B cell (primary cell): ENCODE measurements around the gene DNAJC11. TPM values are rescaled to one million over a fixed set of nuclear protein-coding genes. Genes with fewer than 3 reads are reported as not detected.

ENCODE experiments used
- ATAC-seq: fragments of 200-7000 bp; cut with Tn5 transposase; one replicate; pipeline ENCODE4 v1.10.0; 2021; ENCODE audit warnings: low read depth, mild to moderate bottlenecking, moderate number of reproducible peaks, moderate library complexity
- CTCF ChIA-PET: fragments of 350-600 bp; sonication (Branson Sonifier 250); formaldehyde crosslinking; loops from one replicate; lab custom pipeline; 2021; ENCODE audit warnings: antibody characterized with exemption, inconsistent platforms; lab: Charles Lee
- POLR2A ChIA-PET: fragments of 350-600 bp; sonication (Branson Sonifier 250); formaldehyde crosslinking; loops from one replicate; lab custom pipeline; 2021; ENCODE audit warnings: antibody characterized with exemption; lab: Charles Lee
- DNase-seq: peaks from one replicate; pipeline ENCODE4 v3.0.0; 2013
- H2AFZ ChIP-seq: 2 replicates; pipeline ENCODE4 v1.6.1; 2012; ENCODE audit warnings: mild to moderate bottlenecking, low read depth, low read length; ENCODE audit not compliant: insufficient read depth, poor library complexity, severe bottlenecking
- H3K27ac ChIP-seq, 2 donors: 1 replicate in 1 of 2; 2 replicates in 1 of 2; pipeline ENCODE4 v1.5.1; 2012 to 2013; ENCODE audit warnings: low read length in 2 of 2, mild to moderate bottlenecking in 2 of 2, moderate library complexity in 1 of 2
- H3K27me3 ChIP-seq, 4 experiments: fragments of 200-600 bp in 1 of 4; sonication (generic) in 1 of 4; replicated peaks in 1 of 4; 1 replicate in 2 of 4; 2 replicates in 2 of 4; pipeline versions ENCODE4 v1.6.1 to v1.7.0; 2013 to 2016; ENCODE audit warnings: low read length in 3 of 4, mild to moderate bottlenecking in 2 of 4, mixed read lengths in 1 of 4, moderate library complexity in 1 of 4; ENCODE audit not compliant: insufficient read depth in 4 of 4, control insufficient read depth in 3 of 4; ENCODE audit errors: control extremely low read depth in 1 of 4
- H3K36me3 ChIP-seq, 2 experiments: replicated peaks in 1 of 2; 1 replicate in 1 of 2; 2 replicates in 1 of 2; pipeline versions ENCODE4 v1.6.1 to v1.7.1; 2013; ENCODE audit warnings: low read length in 1 of 2; ENCODE audit not compliant: insufficient read depth in 2 of 2, control insufficient read depth in 1 of 2; ENCODE audit errors: control extremely low read depth in 1 of 2, extremely low read depth in 1 of 2
- H3K4me1 ChIP-seq, 2 donors: fragments of 200-600 bp in 1 of 2; sonication (generic) in 1 of 2; 1 replicate in 1 of 2; 2 replicates in 1 of 2; pipeline versions ENCODE4 v1.5.1 to v1.6.1; 2013 to 2017; ENCODE audit warnings: low read length in 2 of 2; ENCODE audit not compliant: control insufficient read depth in 2 of 2, insufficient read depth in 2 of 2
- H3K4me2 ChIP-seq: replicated peaks from 2 replicates; pipeline ENCODE3; 2012; ENCODE audit warnings: mild to moderate bottlenecking, low read depth, low read length; ENCODE audit not compliant: poor library complexity, severe bottlenecking
- H3K4me3 ChIP-seq, 5 experiments: fragments of 200-600 bp in 1 of 5; sonication (generic) in 1 of 5; 1 replicate in 3 of 5; 2 replicates in 2 of 5; pipeline versions ENCODE4 v1.5.1 to v1.7.0; 2011 to 2016; ENCODE audit warnings: low read length in 4 of 5, mild to moderate bottlenecking in 4 of 5, low read depth in 2 of 5, control low read depth in 1 of 5, moderate library complexity in 1 of 5; ENCODE audit not compliant: insufficient read depth in 1 of 5; ENCODE audit errors: control extremely low read depth in 1 of 5, extremely low read depth in 1 of 5
- H3K79me2 ChIP-seq: fragments of 200-600 bp; sonication (generic); one replicate; pipeline ENCODE4 v1.6.0; 2016; ENCODE audit warnings: low read length; ENCODE audit not compliant: control insufficient read depth, insufficient read depth
- H3K9ac ChIP-seq: fragments of 200-600 bp; sonication (generic); 2 replicates; pipeline ENCODE4 v1.6.1; 2017; ENCODE audit warnings: mild to moderate bottlenecking, low read length, moderate library complexity
- H3K9me3 ChIP-seq, 3 donors: one replicate each; pipeline versions ENCODE4 v1.6.1 to v1.7.1; 2013; ENCODE audit warnings: low read length in 2 of 3; ENCODE audit not compliant: control insufficient read depth in 2 of 3, insufficient read depth in 1 of 3; ENCODE audit errors: control extremely low read depth in 1 of 3
- H4K20me1 ChIP-seq: 2 replicates; pipeline ENCODE4 v1.6.0; 2012; ENCODE audit warnings: mild to moderate bottlenecking, low read length; ENCODE audit not compliant: insufficient read depth, control insufficient read depth, poor library complexity, severe bottlenecking
- H3K27ac Mint-ChIP-seq: one replicate; pipeline ENCODE4 v1.8.0; 2021; ENCODE audit warnings: mixed read lengths
- H3K27me3 Mint-ChIP-seq: one replicate; pipeline ENCODE4 v1.8.0; 2021; ENCODE audit warnings: mixed read lengths
- H3K4me1 Mint-ChIP-seq: one replicate; pipeline ENCODE4 v1.8.0; 2021; ENCODE audit warnings: mixed read lengths
- H3K4me3 Mint-ChIP-seq: one replicate; pipeline ENCODE4 v1.8.0; 2021; ENCODE audit warnings: mixed read lengths
- H3K9me3 Mint-ChIP-seq: one replicate; pipeline ENCODE4 v1.8.0; 2022; ENCODE audit warnings: mixed read lengths; ENCODE audit not compliant: insufficient read depth
- EZH2 ChIP-seq: IDR thresholded peaks from 2 replicates; pipeline ENCODE4 v1.6.1; 2012; ENCODE audit warnings: borderline replicate concordance, low read depth, mild to moderate bottlenecking, moderate library complexity, low read length; ENCODE audit not compliant: insufficient read depth, poor library complexity, severe bottlenecking
- WGBS: methylation state at CpG from one replicate; pipeline ENCODE4 v1.1.5; 2013; ENCODE audit warnings: missing lambda C conversion rate; ENCODE audit not compliant: insufficient coverage; 5-methylcytosine and 5-hydroxymethylcytosine counted together
- intact Hi-C: fragments of 100-400 bp; cut with micrococcal nuclease; formaldehyde crosslinking; loops from one replicate; pipeline ENCODE4 v1.10.0; 2022
- polyA plus RNA-seq: library from polyadenylated mRNA; depleted of rRNA; stranded (reverse); fragments of >200 nt; gene quantifications from 2 replicates; pipeline ENCODE4 v1.2.3, GENCODE V29; 2012
- total RNA-seq, 2 donors: library from RNA; stranded (reverse); fragments of 120-200 nt in 1 of 2; gene quantifications; 1 replicate in 1 of 2; 2 replicates in 1 of 2; pipeline versions ENCODE4 v1.2.3 to v1.2.4, GENCODE V29; 2013 to 2022
- TF ChIP-seq, protein P1 (sequence below): fragments of 200-600 bp; IDR thresholded peaks from one replicate; pipeline ENCODE4 v1.8.0; 2022; ENCODE audit warnings: antibody characterized with exemption, mild to moderate bottlenecking

Gene DNAJC11
- total and polyA plus RNA-seq, 2 donors (not counting 1 experiment from before 2014, with no cell fraction given), result 29.2 to 51.6 TPM

GRCh38 chr1:6692956-6693355 is 8.7 kb downstream of the DNAJC11 start:
- Histone ChIP-seq H3K9ac (no peak overlapping the region), H3K9me3 (no peaks in the 10 kb centered on the region), H3K4me2 (no peak overlapping the region), H3K79me2 (peaks cover 65% of the 10 kb centered on the region), H3K27me3 (no peaks in the 10 kb centered on the region), H3K4me3 (no peak overlapping the region), H4K20me1 (peaks cover 46% of the 10 kb centered on the region), H3K4me1 (no peaks in the 10 kb centered on the region), H2AFZ (no peak overlapping the region), H3K27ac (no peak overlapping the region), H3K36me3 (peaks cover 4 to 6% of the 10 kb centered on the region in 2 experiments)
- H3K27ac Mint-ChIP-seq, result no peak overlapping the region
- no peak for DNase-seq
- no peaks in the 10 kb centered on the region for H3K9me3 Mint-ChIP-seq
- ChIA-PET POLR2A (no interaction called here), CTCF (no interaction called here)
- intact Hi-C loops, result no loop called here
- no peaks in the 10 kb centered on the region for H3K27me3 Mint-ChIP-seq
- H3K4me1 Mint-ChIP-seq, result peaks cover 6% of the 10 kb centered on the region
- no peak for ATAC-seq
- WGBS, result 95% methylated on average over 4 of the region's 9 CpGs
- TF ChIP-seq EZH2, result no peak
- TF ChIP-seq, protein P1, sequence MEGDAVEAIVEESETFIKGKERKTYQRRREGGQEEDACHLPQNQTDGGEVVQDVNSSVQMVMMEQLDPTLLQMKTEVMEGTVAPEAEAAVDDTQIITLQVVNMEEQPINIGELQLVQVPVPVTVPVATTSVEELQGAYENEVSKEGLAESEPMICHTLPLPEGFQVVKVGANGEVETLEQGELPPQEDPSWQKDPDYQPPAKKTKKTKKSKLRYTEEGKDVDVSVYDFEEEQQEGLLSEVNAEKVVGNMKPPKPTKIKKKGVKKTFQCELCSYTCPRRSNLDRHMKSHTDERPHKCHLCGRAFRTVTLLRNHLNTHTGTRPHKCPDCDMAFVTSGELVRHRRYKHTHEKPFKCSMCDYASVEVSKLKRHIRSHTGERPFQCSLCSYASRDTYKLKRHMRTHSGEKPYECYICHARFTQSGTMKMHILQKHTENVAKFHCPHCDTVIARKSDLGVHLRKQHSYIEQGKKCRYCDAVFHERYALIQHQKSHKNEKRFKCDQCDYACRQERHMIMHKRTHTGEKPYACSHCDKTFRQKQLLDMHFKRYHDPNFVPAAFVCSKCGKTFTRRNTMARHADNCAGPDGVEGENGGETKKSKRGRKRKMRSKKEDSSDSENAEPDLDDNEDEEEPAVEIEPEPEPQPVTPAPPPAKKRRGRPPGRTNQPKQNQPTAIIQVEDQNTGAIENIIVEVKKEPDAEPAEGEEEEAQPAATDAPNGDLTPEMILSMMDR, result no peak
- no peak overlapping the region for H3K4me3 Mint-ChIP-seq

GRCh38 chr1:6691507-6691906 is 10.1 kb downstream of the DNAJC11 start:
- peaks cover 71% of the 10 kb centered on the region for H3K79me2 ChIP-seq
- H3K36me3 ChIP-seq, result peaks cover 4 to 8% of the 10 kb centered on the region in 2 experiments
- H3K9me3 Mint-ChIP-seq, result no peaks in the 10 kb centered on the region
- no peak overlapping the region for H3K4me2 ChIP-seq
- H2AFZ ChIP-seq, result no peak overlapping the region
- CTCF ChIA-PET, result no interaction called here
- intact Hi-C loops, result no loop called here
- DNase-seq (no peak), ATAC-seq (no peak)
- H3K9ac ChIP-seq, result no peak overlapping the region
- H3K4me1 ChIP-seq, result no peaks in the 10 kb centered on the region
- WGBS, result 83% methylated on average over 1 of the region's 4 CpGs
- no peak overlapping the region for H3K4me3 ChIP-seq
- H3K4me3 Mint-ChIP-seq, result no peak overlapping the region
- H3K9me3 ChIP-seq, result no peaks in the 10 kb centered on the region
- peaks cover 6% of the 10 kb centered on the region for H3K4me1 Mint-ChIP-seq
- H3K27me3 ChIP-seq, result no peaks in the 10 kb centered on the region
- TF ChIP-seq, protein P1, result no peak
- TF ChIP-seq EZH2, result no peak
- POLR2A ChIA-PET, result no interaction called here
- H3K27ac ChIP-seq, result no peak overlapping the region
- H3K27ac Mint-ChIP-seq, result no peak overlapping the region
- peaks cover 35% of the 10 kb centered on the region for H4K20me1 ChIP-seq
- H3K27me3 Mint-ChIP-seq, result no peaks in the 10 kb centered on the region
